HG03025 (cell line): ENCODE measurements around the gene ABCB8.

Experiments
- ATAC-seq: cut with Tn5 transposase; IDR thresholded peaks from one replicate; pipeline ENCODE4 v1.9.1; 2021; ENCODE audit warnings: mild to moderate bottlenecking, moderate library complexity; ENCODE audit not compliant: unreplicated experiment, low FRiP score

ABCB8 gene

DNA sequence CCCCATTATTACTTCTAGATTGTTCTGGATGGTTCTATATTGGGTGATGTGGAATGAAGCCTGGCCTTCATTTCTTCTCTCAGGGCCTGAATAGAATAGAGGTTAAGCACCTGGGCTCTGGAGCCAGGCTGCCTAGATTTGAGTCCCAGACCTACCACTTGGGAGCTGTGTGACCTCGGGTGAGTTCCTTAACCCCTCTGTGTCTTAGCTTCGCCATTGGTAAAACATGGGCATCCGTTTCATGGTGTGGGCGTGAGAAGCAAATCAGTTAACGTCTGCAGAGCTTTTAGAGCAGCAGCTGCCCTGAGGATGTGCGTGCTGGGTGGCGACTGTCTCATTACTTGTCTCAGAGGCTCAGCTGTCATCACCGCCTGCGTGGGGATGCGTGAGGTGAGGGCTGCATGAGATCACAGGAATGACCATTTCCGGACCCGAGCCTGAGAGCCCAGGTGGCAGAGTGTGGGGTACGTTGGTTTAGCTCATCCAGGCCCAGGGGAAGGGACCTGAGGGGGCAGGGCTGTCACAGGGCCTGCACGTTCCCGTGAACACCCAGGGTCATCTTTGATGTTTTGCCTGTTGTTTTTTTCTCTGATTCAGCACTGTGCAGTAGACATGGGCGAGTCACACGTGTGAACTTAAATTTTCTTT is 67.7 kb downstream of the ABCB8 start:
- no peak for ATAC-seq
